OCI-LY1 (cell line): ENCODE results near the gene CYTH4.

Experiments
- EZH2 ChIP-seq: fragments of 200-600 bp; sonication (generic), shearing (Covaris generic); IDR thresholded peaks from 2 replicates; pipeline ENCODE4 v1.8.0; 2017; ENCODE audit warnings: borderline replicate concordance, mixed run types, mild to moderate bottlenecking, antibody characterized with exemption, low read length, moderate library complexity, mixed read lengths
- TF ChIP-seq, protein P1 (sequence below): fragments of 200-600 bp; sonication (generic), shearing (Covaris generic); IDR thresholded peaks from 2 replicates; pipeline ENCODE4 v1.5.1; 2017; ENCODE audit warnings: mild to moderate bottlenecking, antibody characterized with exemption, low read length, moderate library complexity, mixed read lengths

DNA sequence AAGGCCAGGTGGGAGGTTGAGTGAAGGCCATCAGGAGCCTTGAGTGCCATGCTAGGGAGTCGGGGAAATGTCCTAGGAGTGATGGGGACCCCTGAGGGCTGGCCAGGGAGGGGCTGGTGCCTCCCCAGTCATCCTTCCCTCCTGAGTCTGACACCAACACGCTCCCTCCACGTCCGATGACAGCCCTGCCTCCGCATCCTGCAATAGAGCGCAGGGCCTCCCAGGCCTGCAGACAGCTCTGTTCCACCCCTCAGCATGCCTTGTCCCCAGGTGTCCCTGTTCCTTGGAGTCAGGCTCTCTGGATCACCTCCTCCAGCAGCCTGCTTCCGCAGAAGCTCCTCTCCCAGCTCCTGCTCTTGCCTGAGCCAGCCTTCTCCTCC lies 41.4 kb upstream of the CYTH4 start:
- TF ChIP-seq, protein P1, sequence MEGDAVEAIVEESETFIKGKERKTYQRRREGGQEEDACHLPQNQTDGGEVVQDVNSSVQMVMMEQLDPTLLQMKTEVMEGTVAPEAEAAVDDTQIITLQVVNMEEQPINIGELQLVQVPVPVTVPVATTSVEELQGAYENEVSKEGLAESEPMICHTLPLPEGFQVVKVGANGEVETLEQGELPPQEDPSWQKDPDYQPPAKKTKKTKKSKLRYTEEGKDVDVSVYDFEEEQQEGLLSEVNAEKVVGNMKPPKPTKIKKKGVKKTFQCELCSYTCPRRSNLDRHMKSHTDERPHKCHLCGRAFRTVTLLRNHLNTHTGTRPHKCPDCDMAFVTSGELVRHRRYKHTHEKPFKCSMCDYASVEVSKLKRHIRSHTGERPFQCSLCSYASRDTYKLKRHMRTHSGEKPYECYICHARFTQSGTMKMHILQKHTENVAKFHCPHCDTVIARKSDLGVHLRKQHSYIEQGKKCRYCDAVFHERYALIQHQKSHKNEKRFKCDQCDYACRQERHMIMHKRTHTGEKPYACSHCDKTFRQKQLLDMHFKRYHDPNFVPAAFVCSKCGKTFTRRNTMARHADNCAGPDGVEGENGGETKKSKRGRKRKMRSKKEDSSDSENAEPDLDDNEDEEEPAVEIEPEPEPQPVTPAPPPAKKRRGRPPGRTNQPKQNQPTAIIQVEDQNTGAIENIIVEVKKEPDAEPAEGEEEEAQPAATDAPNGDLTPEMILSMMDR: no peak
- TF ChIP-seq EZH2: no peak
